ENCODE data around the gene AMACR.

Gene AMACR

DNA sequence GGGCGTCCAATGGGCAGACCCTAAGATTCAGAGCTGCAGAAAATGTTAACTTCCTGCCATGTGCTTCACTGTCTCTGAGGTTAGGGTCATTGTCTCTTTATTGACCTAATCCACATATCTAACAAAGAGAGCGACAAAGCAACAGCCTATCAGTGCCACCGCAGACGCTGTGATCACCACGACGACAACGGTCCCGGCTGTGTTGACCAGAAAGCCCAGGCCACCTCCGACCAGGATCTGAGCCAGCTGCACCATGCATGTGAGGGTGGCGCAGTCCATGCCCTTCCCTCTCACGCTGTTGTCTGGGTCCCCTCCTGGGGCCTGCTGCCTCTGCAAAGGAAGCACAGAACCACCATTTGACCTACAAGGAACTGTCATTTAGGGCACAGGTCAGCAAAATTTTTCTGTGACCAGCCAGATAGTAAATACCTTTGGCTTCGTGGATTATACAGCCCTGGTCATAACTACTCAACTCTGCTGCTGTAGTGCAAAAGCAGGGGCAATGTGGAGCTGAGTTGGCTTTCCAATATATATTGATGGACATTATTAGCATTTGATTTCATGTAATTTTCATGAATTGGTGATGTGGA lies 63.2 kb downstream of the AMACR start:
- H3K9ac ChIP-seq (ENCODE audit: low read depth, low read length), result no peak overlapping the region
- no peaks in the 10 kb centered on the region for H3K36me3 ChIP-seq (ENCODE audit: insufficient read depth, low read length)
- H3K4me1 ChIP-seq (ENCODE audit: insufficient read depth, low read length), result peaks cover 9% of the 10 kb centered on the region; the same call in 1 of the 2 replicates
- no peaks in the 10 kb centered on the region for H3K9me3 ChIP-seq (ENCODE audit: control insufficient read depth, insufficient read depth, low read length)

DNA sequence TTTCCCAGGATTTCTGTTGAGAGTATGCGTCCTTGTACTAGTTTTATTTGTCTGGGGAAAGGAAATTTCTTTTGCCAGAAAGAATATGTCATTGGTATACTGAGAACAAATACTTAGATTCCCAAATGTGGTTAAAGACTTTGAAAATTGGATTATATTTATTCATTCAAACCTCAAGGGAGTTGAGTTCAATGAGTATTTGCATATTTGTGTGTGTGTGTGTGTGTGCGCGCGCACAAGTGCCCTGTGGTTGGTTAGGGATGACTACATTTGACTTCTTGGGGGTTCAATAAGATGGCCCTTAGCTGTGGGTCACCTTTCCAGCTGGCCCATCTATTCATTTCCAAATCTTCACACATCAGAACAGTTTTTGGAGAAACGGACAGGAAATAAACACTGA lies 66.8 kb downstream of the AMACR start:
- peaks cover 9% of the 10 kb centered on the region; the same call in 1 of the 2 replicates for H3K4me1 ChIP-seq (ENCODE audit: insufficient read depth, low read length)
- no peak overlapping the region for H3K9ac ChIP-seq (ENCODE audit: low read depth, low read length)
- H3K9me3 ChIP-seq (ENCODE audit: control insufficient read depth, insufficient read depth, low read length), result no peaks in the 10 kb centered on the region
- no peaks in the 10 kb centered on the region for H3K36me3 ChIP-seq (ENCODE audit: insufficient read depth, low read length)

DNA sequence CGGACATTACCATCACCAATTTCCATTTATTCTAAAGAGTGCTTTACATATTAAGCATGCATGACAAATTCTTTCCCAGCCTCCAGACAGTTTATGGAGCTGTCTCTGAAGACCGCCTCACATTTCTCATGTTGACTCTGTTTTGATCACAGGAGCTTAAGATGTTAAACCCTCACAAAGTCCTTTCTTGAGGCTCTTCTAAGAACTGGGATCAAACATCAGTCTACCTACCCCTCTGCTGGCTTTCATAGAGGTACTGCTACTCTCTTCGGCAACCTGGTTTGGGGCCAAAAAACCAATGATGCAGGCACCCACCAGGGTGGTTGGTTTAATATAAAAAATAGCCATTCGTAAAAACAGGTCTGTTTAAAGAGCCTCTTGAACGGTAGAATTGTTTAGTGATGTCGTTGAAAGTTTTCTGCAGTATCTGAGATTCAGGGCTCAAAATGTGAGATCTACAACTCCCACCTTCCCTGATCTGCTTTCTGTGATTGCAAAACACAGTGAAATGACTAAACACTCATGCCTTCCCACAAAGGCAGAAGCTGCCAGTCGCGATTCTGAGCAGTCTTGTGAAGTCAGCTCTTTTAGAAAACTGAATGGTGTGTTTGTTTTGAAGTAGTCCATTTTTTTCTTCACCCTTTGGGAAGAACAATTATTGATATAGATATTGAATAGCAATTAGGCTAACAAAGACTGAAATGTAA lies 68.1 kb downstream of the AMACR start:
- Histone ChIP-seq H3K9ac (ENCODE audit: low read depth, low read length) (no peak overlapping the region), H3K9me3 (ENCODE audit: control insufficient read depth, insufficient read depth, low read length) (no peaks in the 10 kb centered on the region), H3K4me1 (ENCODE audit: insufficient read depth, low read length) (peaks cover 8% of the 10 kb centered on the region; the same call in 1 of the 2 replicates), H3K36me3 (ENCODE audit: insufficient read depth, low read length) (no peaks in the 10 kb centered on the region)

DNA sequence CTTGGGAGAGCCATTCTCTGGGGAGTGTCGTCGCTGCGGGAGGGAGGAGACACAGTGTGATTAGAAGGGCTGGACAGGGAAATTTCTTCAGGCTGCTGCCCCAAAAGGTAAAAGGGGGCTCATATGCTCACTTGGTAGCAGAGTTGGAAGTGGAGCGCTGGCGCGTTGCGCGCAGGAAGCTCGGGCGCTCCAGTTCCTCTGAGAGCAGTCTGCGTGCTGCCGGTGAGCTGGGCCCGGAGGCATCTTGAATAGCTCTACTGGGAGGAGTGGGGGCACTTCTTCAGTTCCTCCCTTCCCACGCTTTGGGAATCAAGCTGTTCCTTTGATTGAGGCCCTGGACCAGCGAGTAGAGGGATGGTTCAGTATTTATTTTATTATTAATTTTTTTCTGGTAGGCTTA lies 69.0 kb downstream of the AMACR start:
- Histone ChIP-seq H3K9me3 (ENCODE audit: control insufficient read depth, insufficient read depth, low read length) (no peaks in the 10 kb centered on the region), H3K4me1 (ENCODE audit: insufficient read depth, low read length) (peaks cover 4% of the 10 kb centered on the region; the same call in 1 of the 2 replicates), H3K9ac (ENCODE audit: low read depth, low read length) (no peak overlapping the region), H3K36me3 (ENCODE audit: insufficient read depth, low read length) (no peaks in the 10 kb centered on the region)

DNA sequence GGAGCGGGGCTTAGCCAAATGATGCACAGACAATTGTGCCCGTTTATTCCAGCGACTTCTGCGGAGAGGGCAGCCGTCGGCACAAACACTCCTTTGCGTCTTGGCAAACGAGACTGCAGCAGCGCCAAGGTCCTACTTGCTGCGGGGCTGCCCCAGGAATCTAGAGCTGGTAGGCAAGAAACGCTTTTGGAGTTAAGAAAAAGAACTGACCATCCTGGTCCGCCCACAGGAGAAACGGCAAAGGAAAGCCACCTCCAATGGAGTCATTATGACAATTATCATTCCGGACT lies 69.4 kb downstream of the AMACR start:
- Histone ChIP-seq H3K4me1 (ENCODE audit: insufficient read depth, low read length) (peaks cover 4% of the 10 kb centered on the region; the same call in 1 of the 2 replicates), H3K9me3 (ENCODE audit: control insufficient read depth, insufficient read depth, low read length) (no peaks in the 10 kb centered on the region), H3K9ac (ENCODE audit: low read depth, low read length) (no peak overlapping the region), H3K36me3 (ENCODE audit: insufficient read depth, low read length) (no peaks in the 10 kb centered on the region)

DNA sequence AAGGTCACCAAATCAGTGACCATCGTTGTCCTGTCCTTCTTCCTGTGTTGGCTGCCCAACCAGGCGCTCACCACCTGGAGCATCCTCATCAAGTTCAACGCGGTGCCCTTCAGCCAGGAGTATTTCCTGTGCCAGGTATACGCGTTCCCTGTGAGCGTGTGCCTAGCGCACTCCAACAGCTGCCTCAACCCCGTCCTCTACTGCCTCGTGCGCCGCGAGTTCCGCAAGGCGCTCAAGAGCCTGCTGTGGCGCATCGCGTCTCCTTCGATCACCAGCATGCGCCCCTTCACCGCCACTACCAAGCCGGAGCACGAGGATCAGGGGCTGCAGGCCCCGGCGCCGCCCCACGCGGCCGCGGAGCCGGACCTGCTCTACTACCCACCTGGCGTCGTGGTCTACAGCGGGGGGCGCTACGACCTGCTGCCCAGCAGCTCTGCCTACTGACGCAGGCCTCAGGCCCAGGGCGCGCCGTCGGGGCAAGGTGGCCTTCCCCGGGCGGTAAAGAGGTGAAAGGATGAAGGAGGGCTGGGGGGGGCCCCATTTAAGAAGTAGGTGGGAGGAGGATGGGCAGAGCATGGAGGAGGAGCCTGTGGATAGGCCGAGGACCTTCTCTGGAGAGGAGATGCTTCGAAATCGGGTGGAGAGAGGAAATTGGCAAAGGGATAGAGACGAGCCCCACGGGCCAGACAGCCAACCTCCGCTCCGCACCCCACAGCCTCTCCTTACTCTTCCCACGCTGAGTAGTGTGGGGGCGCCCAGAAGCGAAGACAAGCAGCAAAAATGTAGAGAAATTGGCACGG lies 69.9 kb downstream of the AMACR start:
- H3K36me3 ChIP-seq (ENCODE audit: insufficient read depth, low read length), result no peaks in the 10 kb centered on the region

DNA sequence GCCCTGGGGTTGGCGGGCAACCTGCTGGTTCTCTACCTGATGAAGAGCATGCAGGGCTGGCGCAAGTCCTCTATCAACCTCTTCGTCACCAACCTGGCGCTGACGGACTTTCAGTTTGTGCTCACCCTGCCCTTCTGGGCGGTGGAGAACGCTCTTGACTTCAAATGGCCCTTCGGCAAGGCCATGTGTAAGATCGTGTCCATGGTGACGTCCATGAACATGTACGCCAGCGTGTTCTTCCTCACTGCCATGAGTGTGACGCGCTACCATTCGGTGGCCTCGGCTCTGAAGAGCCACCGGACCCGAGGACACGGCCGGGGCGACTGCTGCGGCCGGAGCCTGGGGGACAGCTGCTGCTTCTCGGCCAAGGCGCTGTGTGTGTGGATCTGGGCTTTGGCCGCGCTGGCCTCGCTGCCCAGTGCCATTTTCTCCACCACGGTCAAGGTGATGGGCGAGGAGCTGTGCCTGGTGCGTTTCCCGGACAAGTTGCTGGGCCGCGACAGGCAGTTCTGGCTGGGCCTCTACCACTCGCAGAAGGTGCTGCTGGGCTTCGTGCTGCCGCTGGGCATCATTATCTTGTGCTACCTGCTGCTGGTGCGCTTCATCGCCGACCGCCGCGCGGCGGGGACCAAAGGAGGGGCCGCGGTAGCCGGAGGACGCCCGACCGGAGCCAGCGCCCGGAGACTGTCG lies 70.7 kb downstream of the AMACR start:
- Histone ChIP-seq H3K9me3 (ENCODE audit: control insufficient read depth, insufficient read depth, low read length) (no peaks in the 10 kb centered on the region), H3K4me1 (ENCODE audit: insufficient read depth, low read length) (peaks cover 4% of the 10 kb centered on the region; the same call in 1 of the 2 replicates), H3K36me3 (ENCODE audit: insufficient read depth, low read length) (no peaks in the 10 kb centered on the region), H3K9ac (ENCODE audit: low read depth, low read length) (no peak overlapping the region)

More for the DNA sequence above, 69.9 kb downstream of the AMACR start:
- no peak overlapping the region for H3K9ac ChIP-seq (ENCODE audit: low read depth, low read length)
- no peaks in the 10 kb centered on the region for H3K9me3 ChIP-seq (ENCODE audit: control insufficient read depth, insufficient read depth, low read length)
- H3K4me1 ChIP-seq (ENCODE audit: insufficient read depth, low read length), result peaks cover 4% of the 10 kb centered on the region; the same call in 1 of the 2 replicates

DNA sequence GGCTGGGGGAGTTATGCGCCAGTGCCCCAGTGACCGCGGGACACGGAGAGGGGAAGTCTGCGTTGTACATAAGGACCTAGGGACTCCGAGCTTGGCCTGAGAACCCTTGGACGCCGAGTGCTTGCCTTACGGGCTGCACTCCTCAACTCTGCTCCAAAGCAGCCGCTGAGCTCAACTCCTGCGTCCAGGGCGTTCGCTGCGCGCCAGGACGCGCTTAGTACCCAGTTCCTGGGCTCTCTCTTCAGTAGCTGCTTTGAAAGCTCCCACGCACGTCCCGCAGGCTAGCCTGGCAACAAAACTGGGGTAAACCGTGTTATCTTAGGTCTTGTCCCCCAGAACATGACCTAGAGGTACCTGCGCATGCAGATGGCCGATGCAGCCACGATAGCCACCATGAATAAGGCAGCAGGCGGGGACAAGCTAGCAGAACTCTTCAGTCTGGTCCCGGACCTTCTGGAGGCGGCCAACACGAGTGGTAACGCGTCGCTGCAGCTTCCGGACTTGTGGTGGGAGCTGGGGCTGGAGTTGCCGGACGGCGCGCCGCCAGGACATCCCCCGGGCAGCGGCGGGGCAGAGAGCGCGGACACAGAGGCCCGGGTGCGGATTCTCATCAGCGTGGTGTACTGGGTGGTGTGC lies 71.4 kb downstream of the AMACR start, which contains the start of gene RXFP3:
Gene RXFP3 (plus strand): TSS at position 6 of the 636 bp plus-strand sequence. CDS start 355 bp downstream, at position 361.
- no peaks in the 10 kb centered on the region for H3K36me3 ChIP-seq (ENCODE audit: insufficient read depth, low read length)
- peaks cover under 1% of the 10 kb centered on the region for H3K4me1 ChIP-seq (ENCODE audit: insufficient read depth, low read length)
- H3K9me3 ChIP-seq (ENCODE audit: control insufficient read depth, insufficient read depth, low read length), result no peaks in the 10 kb centered on the region
- H3K9ac ChIP-seq (ENCODE audit: low read depth, low read length), result peak within 1 kb of the TSS; percentile 38; the same call in 1 of the 2 replicates
